DND-41 (cell line): ENCODE measurements around the gene CFAP70.

Source experiments
- ATAC-seq: fragments of 200-7000 bp; cut with Tn5 transposase; 3 replicates; pipeline ENCODE4 v1.9.1; 2021; ENCODE audit warnings: low read depth; ENCODE audit not compliant: insufficient read depth
- DNase-seq: peaks from one replicate; pipeline ENCODE4 v3.0.0-alpha.2; 2020
- H2AFZ ChIP-seq: 2 replicates; pipeline ENCODE4 v1.6.0; 2012; ENCODE audit warnings: low read depth, low read length
- H3K27ac ChIP-seq: 2 replicates; pipeline ENCODE4 v1.5.1; 2012; ENCODE audit warnings: low read length, inconsistent platforms
- H3K27me3 ChIP-seq: fragments of 200-600 bp; sonication (generic); 2 replicates; pipeline ENCODE4 v1.6.0; 2012; ENCODE audit warnings: low read length, mild to moderate bottlenecking, inconsistent platforms; ENCODE audit not compliant: insufficient read depth, poor library complexity
- H3K36me3 ChIP-seq: 2 replicates; pipeline ENCODE4 v1.5.1; 2012; ENCODE audit warnings: low read length, inconsistent platforms; ENCODE audit not compliant: insufficient read depth
- H3K4me1 ChIP-seq: 2 replicates; pipeline ENCODE4 v1.5.1; 2012; ENCODE audit warnings: mild to moderate bottlenecking, low read length; ENCODE audit not compliant: insufficient read depth
- H3K4me2 ChIP-seq: 2 replicates; pipeline ENCODE4 v1.6.0; 2012; ENCODE audit warnings: mild to moderate bottlenecking, moderate library complexity, low read length, inconsistent platforms; ENCODE audit not compliant: insufficient read depth
- H3K4me3 ChIP-seq, 2 experiments: fragments of 200-600 bp in 1 of 2; shearing (Covaris generic) in 1 of 2; 2 replicates each; pipeline ENCODE4 v1.5.1; 2012 to 2016; ENCODE audit warnings: inconsistent platforms in 2 of 2, low read length in 2 of 2, mild to moderate bottlenecking in 2 of 2, low read depth in 1 of 2, moderate library complexity in 1 of 2
- H3K79me2 ChIP-seq: 2 replicates; pipeline ENCODE4 v1.6.0; 2012; ENCODE audit warnings: low read length, inconsistent platforms; ENCODE audit not compliant: insufficient read depth
- H3K9ac ChIP-seq: 2 replicates; pipeline ENCODE4 v1.6.0; 2012; ENCODE audit warnings: low read depth, mild to moderate bottlenecking, inconsistent platforms, low read length, moderate library complexity
- H3K9me3 ChIP-seq: 2 replicates; pipeline ENCODE4 v1.5.1; 2012; ENCODE audit warnings: low read length, moderate library complexity, mild to moderate bottlenecking, inconsistent platforms; ENCODE audit not compliant: insufficient read depth, severe bottlenecking
- H4K20me1 ChIP-seq: 2 replicates; pipeline ENCODE4 v1.6.0; 2012; ENCODE audit warnings: low read length; ENCODE audit not compliant: insufficient read depth
- CTCF ChIP-seq: IDR thresholded peaks from 2 replicates; pipeline ENCODE4 v1.5.1; 2012; ENCODE audit warnings: borderline replicate concordance, low read length, moderate library complexity, mild to moderate bottlenecking; ENCODE audit not compliant: poor library complexity, severe bottlenecking; ENCODE audit errors: extremely low read depth
- EZH2 ChIP-seq: IDR thresholded peaks from 3 replicates; pipeline ENCODE4 v1.6.1; 2012; ENCODE audit warnings: borderline replicate concordance, low read depth, mild to moderate bottlenecking, moderate library complexity, low read length, inconsistent platforms; ENCODE audit not compliant: severe bottlenecking

Gene CFAP70

DNA sequence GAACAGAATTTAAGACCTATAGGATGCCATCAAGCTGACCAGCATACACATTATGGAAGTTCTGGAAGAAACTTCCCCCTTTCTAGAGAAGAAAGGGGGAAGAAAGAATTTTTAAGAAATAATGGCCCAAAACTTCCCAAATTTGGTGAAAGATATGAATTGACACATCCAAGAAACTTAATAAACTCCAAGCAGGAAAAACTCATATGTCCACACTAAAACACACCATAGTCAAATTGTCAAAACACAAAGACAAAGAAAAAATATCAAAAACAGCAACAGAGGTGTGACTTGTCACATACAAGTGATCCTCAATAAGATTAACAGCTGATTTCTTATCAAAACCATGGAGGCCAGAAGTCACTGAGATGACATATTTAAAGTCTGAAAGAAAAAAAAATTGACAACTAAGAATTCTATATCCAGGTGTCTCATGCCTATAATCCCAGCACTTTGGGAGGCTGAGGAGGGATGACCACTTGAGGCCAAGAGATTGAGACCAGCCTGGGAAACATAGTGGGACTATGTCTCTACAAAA is 52.4 kb downstream of the CFAP70 start:
- Histone ChIP-seq H3K4me2 (no peak overlapping the region), H3K36me3 (no peaks in the 10 kb centered on the region), H3K79me2 (no peaks in the 10 kb centered on the region), H3K4me3 (no peak overlapping the region), H3K9me3 (peaks cover 12% of the 10 kb centered on the region), H2AFZ (no peak overlapping the region), H4K20me1 (no peaks in the 10 kb centered on the region), H3K4me1 (no peaks in the 10 kb centered on the region), H3K27me3 (no peaks in the 10 kb centered on the region), H3K27ac (no peak overlapping the region), H3K9ac (no peak overlapping the region)
- no peak for TF ChIP-seq EZH2
- TF ChIP-seq CTCF: no peak
- DNase-seq (no peak), ATAC-seq (no peak)

DNA sequence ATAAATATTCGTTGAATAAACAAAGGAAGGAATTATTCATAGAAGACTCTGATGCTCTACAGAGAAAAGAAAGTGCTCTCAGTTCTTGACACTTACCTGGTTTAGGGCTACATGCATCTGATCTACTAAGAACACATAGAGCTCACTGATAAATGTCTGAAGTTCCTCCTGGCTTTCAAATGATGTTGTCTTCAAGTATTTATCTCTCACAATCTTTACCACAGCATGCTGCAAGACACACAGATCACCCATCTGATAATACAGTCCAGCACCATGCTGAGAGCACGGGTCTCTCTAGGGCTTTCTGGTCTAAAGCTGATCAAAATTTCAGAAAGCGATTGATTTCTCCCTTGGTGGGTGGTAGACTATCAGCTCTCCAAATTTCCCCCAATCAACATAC is 61.7 kb downstream of the CFAP70 start:
- H3K27me3 ChIP-seq: no peaks in the 10 kb centered on the region
- no peak overlapping the region for H2AFZ ChIP-seq
- H3K4me3 ChIP-seq: no peak overlapping the region
- ATAC-seq: peak; percentile 37; the same call in 2 of the 3 replicates
- TF ChIP-seq EZH2 (no peak), CTCF (no peak)
- H3K4me2 ChIP-seq: no peak overlapping the region
- no peaks in the 10 kb centered on the region for H3K79me2 ChIP-seq
- no peaks in the 10 kb centered on the region for H3K36me3 ChIP-seq
- DNase-seq: no peak
- no peaks in the 10 kb centered on the region for H3K9me3 ChIP-seq
- no peaks in the 10 kb centered on the region for H4K20me1 ChIP-seq
- no peak overlapping the region for H3K27ac ChIP-seq
- H3K9ac ChIP-seq: no peak overlapping the region
- H3K4me1 ChIP-seq: no peaks in the 10 kb centered on the region

- TF ChIP-seq CTCF (no peak), EZH2 (no peak)
Observed at GRCh38 chr10:73293461-73293860, 65.2 kb downstream of the CFAP70 start.

GRCh38 chr10:73289958-73290357 is 68.7 kb downstream of the CFAP70 start:
- no peak for ATAC-seq
- Histone ChIP-seq H3K36me3 (no peaks in the 10 kb centered on the region), H3K27ac (no peak overlapping the region), H3K79me2 (no peaks in the 10 kb centered on the region), H3K4me2 (no peak overlapping the region), H3K27me3 (no peaks in the 10 kb centered on the region), H4K20me1 (no peaks in the 10 kb centered on the region), H3K9ac (no peak overlapping the region), H2AFZ (no peak overlapping the region), H3K4me1 (no peaks in the 10 kb centered on the region), H3K4me3 (no peak overlapping the region), H3K9me3 (no peaks in the 10 kb centered on the region)
- DNase-seq: no peak
- TF ChIP-seq CTCF: no peak
- no peak for TF ChIP-seq EZH2

More at GRCh38 chr10:73293461-73293860, 65.2 kb downstream of the CFAP70 start:
- Histone ChIP-seq H4K20me1 (no peaks in the 10 kb centered on the region), H3K4me2 (no peak overlapping the region), H3K9ac (no peak overlapping the region), H3K9me3 (no peaks in the 10 kb centered on the region), H3K4me1 (no peaks in the 10 kb centered on the region), H3K79me2 (no peaks in the 10 kb centered on the region), H3K27me3 (no peaks in the 10 kb centered on the region), H3K27ac (no peak overlapping the region), H3K36me3 (no peaks in the 10 kb centered on the region), H2AFZ (no peak overlapping the region), H3K4me3 (no peak overlapping the region)
- DNase-seq (no peak), ATAC-seq (no peak)
